ENCODE results near the gene BTBD2.

The BTBD2 gene

GRCh38 chr19:2050991-2051772 lies 35.7 kb upstream of the BTBD2 start, which contains the start of gene MKNK2:
Gene MKNK2 (minus strand): TSS chr19:2051244. CDS start chr19:2050851, 393 bp downstream.
- in situ Hi-C loops (cut with MboI; ENCODE audit: low sequenced_read_pairs): no loop called here

GRCh38 chr19:2050349-2050990 lies 35.0 kb upstream of the BTBD2 start:
- in situ Hi-C loops (cut with MboI; ENCODE audit: low sequenced_read_pairs): no loop called here

GRCh38 chr19:2049741-2050348 lies 34.3 kb upstream of the BTBD2 start:
- in situ Hi-C loops (cut with MboI; ENCODE audit: low sequenced_read_pairs): no loop called here

DNA sequence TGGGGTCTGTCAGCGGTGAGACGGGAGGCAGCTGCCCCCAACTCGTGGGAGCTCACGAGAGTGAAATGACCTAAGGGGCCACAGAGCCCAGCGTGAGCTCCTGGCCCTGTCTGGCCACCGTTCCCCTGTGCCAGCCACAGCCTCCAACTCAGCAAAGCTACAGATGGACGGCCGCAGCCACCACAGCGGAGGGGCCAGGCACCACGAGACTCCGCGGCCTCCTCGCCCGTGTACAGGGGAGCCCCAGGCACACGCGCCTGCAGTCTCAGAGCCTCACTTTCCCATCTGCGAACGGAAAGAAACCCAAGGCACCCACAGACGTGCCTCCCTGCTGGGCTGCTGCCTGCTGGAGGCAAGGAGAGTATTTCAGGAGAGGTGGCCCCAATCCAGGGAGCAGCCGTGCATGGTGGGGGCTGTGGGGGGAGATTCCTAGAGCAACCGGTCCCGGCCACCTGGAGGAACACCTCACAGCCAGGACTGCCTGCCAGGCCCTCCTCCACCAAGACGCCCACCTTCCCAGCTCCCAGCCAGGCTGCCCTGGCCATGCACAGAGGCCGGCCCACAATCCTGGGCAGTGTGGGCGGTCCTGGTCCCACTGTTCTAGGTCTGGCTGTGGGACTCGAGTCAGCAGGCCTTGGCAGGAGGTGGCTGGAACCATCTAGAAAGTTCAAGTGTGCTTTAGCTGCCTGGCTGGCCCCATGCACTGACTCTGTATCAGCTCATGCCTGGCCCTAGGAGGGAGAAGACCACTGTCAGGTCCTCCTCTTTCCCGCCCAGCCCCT lies 33.6 kb upstream of the BTBD2 start:
- in situ Hi-C loops (cut with MboI; ENCODE audit: low sequenced_read_pairs): no loop called here

GRCh38 chr19:2048104-2048958 lies 32.8 kb upstream of the BTBD2 start:
- in situ Hi-C loops (cut with MboI; ENCODE audit: low sequenced_read_pairs): no loop called here

GRCh38 chr19:2047449-2048103 lies 32.1 kb upstream of the BTBD2 start:
- in situ Hi-C loops (cut with MboI; ENCODE audit: low sequenced_read_pairs): no loop called here

DNA sequence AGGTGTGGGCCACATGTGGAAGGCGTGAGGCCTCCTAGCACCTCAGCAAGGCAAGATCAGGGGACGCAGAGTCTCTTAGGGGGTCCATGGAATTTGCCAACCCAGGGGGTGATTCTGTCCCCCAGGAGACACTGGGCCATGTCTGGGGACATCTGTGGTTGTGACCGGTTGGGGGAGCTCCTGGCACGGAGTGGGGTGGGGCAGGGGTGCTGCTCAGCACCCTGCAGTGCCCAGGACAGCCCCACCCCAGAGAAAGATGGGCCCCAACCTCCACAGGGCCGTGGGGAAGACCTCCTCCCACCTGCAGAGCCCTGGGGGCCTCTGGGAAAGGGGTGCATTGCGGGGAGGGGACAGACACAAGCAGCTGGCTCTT lies 31.5 kb upstream of the BTBD2 start:
- in situ Hi-C loops (cut with MboI; ENCODE audit: low sequenced_read_pairs): no loop called here

DNA sequence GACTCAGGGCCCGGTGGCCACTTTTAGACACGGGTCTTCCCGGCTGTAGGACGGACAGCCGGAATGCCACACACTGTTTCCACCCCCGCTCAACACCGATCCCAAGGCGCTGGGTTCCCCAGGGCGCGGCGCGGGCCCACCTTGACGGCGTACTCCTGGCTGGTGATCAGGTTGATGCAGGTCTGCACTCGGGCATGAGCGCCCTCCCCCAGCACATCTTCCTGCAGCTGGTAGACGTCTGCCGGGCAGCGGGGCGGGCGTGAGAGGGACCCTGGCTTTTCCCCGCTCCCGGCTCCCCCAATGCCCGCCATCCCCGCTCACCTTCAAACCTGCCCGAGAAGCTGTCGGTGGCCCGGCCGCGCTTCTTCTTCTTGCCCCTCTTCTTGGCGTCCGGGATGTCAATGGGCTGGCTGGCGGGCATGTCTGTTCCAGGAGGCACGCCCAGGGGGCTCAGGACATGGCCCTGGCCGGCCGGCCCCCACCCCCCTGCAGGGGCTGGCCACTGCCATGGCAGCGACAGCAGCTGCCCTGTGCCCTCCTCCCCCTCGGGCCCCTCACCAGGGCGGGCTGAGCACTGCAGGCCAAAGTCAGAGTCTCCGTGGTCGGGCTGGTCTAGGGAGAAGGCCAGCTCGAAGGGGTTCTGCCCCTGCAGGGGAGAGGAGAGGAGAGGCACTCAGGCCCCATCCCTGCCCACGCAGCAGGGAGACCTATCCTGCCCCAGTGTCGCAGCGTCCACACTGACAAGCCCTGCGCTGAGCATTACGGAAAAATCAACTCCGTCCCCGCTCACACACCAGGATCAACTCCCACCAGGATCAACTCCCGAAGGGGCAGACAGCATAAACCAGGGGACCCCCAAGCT lies 30.8 kb upstream of the BTBD2 start:
- in situ Hi-C loops (cut with MboI; ENCODE audit: low sequenced_read_pairs): no loop called here

GRCh38 chr19:2045501-2046045 lies 30.1 kb upstream of the BTBD2 start:
- in situ Hi-C loops (cut with MboI; ENCODE audit: low sequenced_read_pairs): no loop called here

DNA sequence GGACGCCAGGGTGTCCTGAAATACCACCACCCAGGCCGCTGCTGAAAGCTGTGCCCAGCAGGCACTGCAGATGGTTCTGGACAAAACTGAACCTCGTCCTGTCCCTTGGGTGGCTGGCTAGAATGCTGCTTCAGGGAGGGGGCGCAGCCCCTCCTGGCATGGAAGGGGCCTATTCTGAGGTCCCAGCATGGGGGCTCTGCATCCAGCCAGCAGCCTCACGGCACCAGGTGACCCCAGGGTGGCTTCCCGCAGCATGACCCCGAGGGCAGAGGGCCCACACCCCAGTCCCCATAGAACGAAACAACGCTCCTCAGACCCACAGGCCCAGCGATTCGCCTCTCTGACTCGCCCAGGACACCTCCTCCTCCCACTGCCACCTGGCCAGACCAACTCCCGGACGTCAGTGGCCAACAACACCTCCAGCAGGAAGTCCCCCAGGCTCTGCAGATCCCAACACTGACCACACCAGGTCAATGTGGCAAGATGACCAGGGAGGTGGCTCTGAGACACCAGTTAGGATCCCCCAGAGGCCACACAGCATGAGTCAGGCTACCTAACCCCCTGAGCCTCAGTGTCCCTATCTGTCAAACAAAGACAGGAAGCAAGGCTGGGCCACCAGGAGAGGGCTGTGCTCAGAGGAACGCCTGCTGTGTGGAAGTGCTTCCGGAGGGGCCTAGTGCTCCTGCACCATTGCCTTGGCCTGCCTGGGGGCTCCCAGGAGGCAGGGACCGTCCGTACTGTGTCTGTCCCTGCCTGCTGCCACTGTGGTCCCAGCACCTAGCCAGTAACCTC lies 29.4 kb upstream of the BTBD2 start:
- in situ Hi-C loops (cut with MboI; ENCODE audit: low sequenced_read_pairs): no loop called here

- in situ Hi-C loops (cut with MboI; ENCODE audit: low sequenced_read_pairs): no loop called here
These were observed 28.6 kb upstream of the BTBD2 start for GRCh38 chr19:2043961-2044708.

GRCh38 chr19:2043251-2043641 lies 27.7 kb upstream of the BTBD2 start:
- in situ Hi-C loops (cut with MboI; ENCODE audit: low sequenced_read_pairs): no loop called here

- in situ Hi-C loops (cut with MboI; ENCODE audit: low sequenced_read_pairs): no loop called here
These were observed 27.2 kb upstream of the BTBD2 start for GRCh38 chr19:2042485-2043250.

GRCh38 chr19:2041683-2042484 lies 26.4 kb upstream of the BTBD2 start:
- in situ Hi-C loops (cut with MboI; ENCODE audit: low sequenced_read_pairs): no loop called here

DNA sequence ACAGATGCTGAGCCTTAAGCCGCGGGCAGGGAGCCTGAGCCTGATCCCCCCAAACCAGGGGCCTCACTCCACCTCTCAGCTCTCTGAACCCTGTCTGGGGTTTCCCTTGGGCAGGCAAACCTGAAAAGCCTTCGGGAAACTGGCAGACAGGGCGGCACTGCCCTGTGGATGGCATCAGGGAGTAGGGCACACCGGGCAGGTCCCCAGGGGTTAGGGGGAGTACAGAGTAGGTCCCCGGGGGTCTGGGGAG lies 25.8 kb upstream of the BTBD2 start:
- in situ Hi-C loops (cut with MboI; ENCODE audit: low sequenced_read_pairs): no loop called here

Measured in HL-60/S4 (cell line).